Activated CD8-positive, alpha-beta T cell treated with anti-CD3 and anti-CD28 coated beads for 36 hours (primary cell): ENCODE data around the gene CCT7. TPM values are rescaled to one million over a fixed set of nuclear protein-coding genes. Genes with fewer than 3 reads are reported as not detected.
"Not testable (repeated sequence)": the region's sequence is repeated elsewhere in the genome, so short reads cannot be mapped to it uniquely, and the experiment has no call there.

Experiments
- ATAC-seq: fragments of 200-7000 bp; cut with Tn5 transposase; one replicate; pipeline ENCODE4 v1.10.0; 2021; ENCODE audit warnings: mild to moderate bottlenecking, moderate library complexity
- CTCF ChIA-PET: fragments of 350-600 bp; sonication (Branson Sonifier 250); formaldehyde crosslinking; loops from one replicate; lab custom pipeline; 2021; ENCODE audit warnings: antibody characterized with exemption; lab: Charles Lee
- POLR2A ChIA-PET: fragments of 350-600 bp; sonication (Branson Sonifier 250); formaldehyde crosslinking; loops from one replicate; lab custom pipeline; 2021; ENCODE audit warnings: antibody characterized with exemption; lab: Charles Lee
- DNase-seq: peaks from one replicate; pipeline ENCODE4 v3.0.0-alpha.2; 2020
- H3K27ac Mint-ChIP-seq: one replicate; pipeline ENCODE4 v1.8.0; 2021; ENCODE audit warnings: mild to moderate bottlenecking, mixed read lengths
- H3K27me3 Mint-ChIP-seq: one replicate; pipeline ENCODE4 v1.8.0; 2021; ENCODE audit warnings: mixed read lengths
- H3K36me3 Mint-ChIP-seq: one replicate; pipeline ENCODE4 v1.8.0; 2021; ENCODE audit warnings: low read depth, mixed read lengths
- H3K4me1 Mint-ChIP-seq: one replicate; pipeline ENCODE4 v1.8.0; 2021; ENCODE audit warnings: low read depth, mixed read lengths
- H3K4me3 Mint-ChIP-seq: one replicate; pipeline ENCODE4 v1.8.0; 2021; ENCODE audit warnings: mild to moderate bottlenecking, moderate library complexity, mixed read lengths
- H3K9me3 Mint-ChIP-seq: one replicate; pipeline ENCODE4 v1.8.0; 2021; ENCODE audit warnings: mixed read lengths
- CTCF ChIP-seq: fragments of 200-600 bp; IDR thresholded peaks from one replicate; pipeline ENCODE4 v1.8.0; 2022; ENCODE audit warnings: antibody characterized with exemption, mild to moderate bottlenecking
- intact Hi-C: fragments of 100-400 bp; cut with micrococcal nuclease; formaldehyde crosslinking; loops from one replicate; pipeline ENCODE4 v1.10.0; 2022
- total RNA-seq, 2 experiments: library from RNA; stranded (reverse); gene quantifications; one replicate each; pipeline ENCODE4 v1.2.3, GENCODE V29; 2021

The CCT7 gene
- total RNA-seq = 100 to 1,000 TPM; 628 to 660 TPM

- POLR2A ChIA-PET = interaction anchor here (0.8 to 9.9 kb wide), 25 partner anchors 10 to 1221 kb away, joined by 3 to 108 read pairs (median 5); partner anchors contain the start of genes FBXO41 and SMYD5
- Mint-ChIP-seq H3K36me3 (peaks cover 41% of the 10 kb centered on the region), H3K27me3 (no peaks in the 10 kb centered on the region), H3K9me3 (no peaks in the 10 kb centered on the region), H3K4me3 (peak within 1 kb of the TSS; percentile 99), H3K4me1 (peaks cover 37% of the 10 kb centered on the region), H3K27ac (peak within 1 kb of the TSS; percentile 95)
- ATAC-seq (peak; percentile 77), DNase-seq (peak; percentile 94)
- intact Hi-C loops = loop anchor here (5.0 kb wide), 1 partner anchor 58 kb away; the partner anchor contains the start of gene EGR4
- CTCF ChIA-PET = interaction anchor here (0.9 to 7.3 kb wide), 12 partner anchors 9 to 126 kb away, joined by 3 to 53 read pairs (median 6); partner anchors contain the start of gene SMYD5
- no peak for TF ChIP-seq CTCF
Observed at GRCh38 chr2:73233932-73234832, at the start of gene CCT7. Gene CCT7, plus strand, starts transcription at chr2:73234308. Its CDS starts 71 bp downstream, at chr2:73234379.

- no peaks in the 10 kb centered on the region for H3K36me3 Mint-ChIP-seq
- H3K27ac Mint-ChIP-seq = no peak overlapping the region
- ChIA-PET POLR2A (no interaction called here), CTCF (interaction anchor here (2.8 kb wide), 1 partner anchor 9 kb away, joined by 32 read pairs; no protein-coding TSS in a partner anchor)
- no peak for DNase-seq
- intact Hi-C loops = no loop called here
- H3K4me1 Mint-ChIP-seq = no peaks in the 10 kb centered on the region
- no peak overlapping the region for H3K4me3 Mint-ChIP-seq
- no peak for ATAC-seq
- H3K27me3 Mint-ChIP-seq = peaks cover 9% of the 10 kb centered on the region
- no peak for TF ChIP-seq CTCF
- no peaks in the 10 kb centered on the region for H3K9me3 Mint-ChIP-seq
Observed at GRCh38 chr2:73185965-73186364, 48.1 kb upstream of the CCT7 start.

- CTCF ChIA-PET = interaction anchor here (2.8 to 4.3 kb wide), 2 partner anchors 10 to 25 kb away, joined by 15 to 32 read pairs; no protein-coding TSS in a partner anchor
- H3K9me3 Mint-ChIP-seq = no peaks in the 10 kb centered on the region
- ATAC-seq (no peak), DNase-seq (no peak)
- H3K36me3 Mint-ChIP-seq = no peaks in the 10 kb centered on the region
- H3K4me1 Mint-ChIP-seq = no peaks in the 10 kb centered on the region
- H3K27me3 Mint-ChIP-seq = peaks cover 7% of the 10 kb centered on the region
- no peak overlapping the region for H3K27ac Mint-ChIP-seq
- POLR2A ChIA-PET = no interaction called here
- no peak for TF ChIP-seq CTCF
- intact Hi-C loops = no loop called here
- H3K4me3 Mint-ChIP-seq = no peak overlapping the region
Observed at GRCh38 chr2:73187549-73187948, 46.6 kb upstream of the CCT7 start.

- CTCF ChIA-PET = interaction anchor here (1.2 kb wide), 1 partner anchor 15 kb away, joined by 3 read pairs; no protein-coding TSS in a partner anchor
- Mint-ChIP-seq H3K4me1 (peaks cover 3% of the 10 kb centered on the region), H3K27me3 (peaks cover 30% of the 10 kb centered on the region), H3K36me3 (no peaks in the 10 kb centered on the region), H3K27ac (no peak overlapping the region), H3K4me3 (no peak overlapping the region), H3K9me3 (no peaks in the 10 kb centered on the region)
- DNase-seq (no peak), ATAC-seq (no peak)
- TF ChIP-seq CTCF = no peak
- POLR2A ChIA-PET = no interaction called here
- intact Hi-C loops = no loop called here
Observed at GRCh38 chr2:73197579-73197978, 36.5 kb upstream of the CCT7 start.

- intact Hi-C loops, POLR2A ChIA-PET, H3K27ac Mint-ChIP-seq, H3K4me1 Mint-ChIP-seq, H3K9me3 Mint-ChIP-seq, H3K4me3 Mint-ChIP-seq, DNase-seq, H3K36me3 Mint-ChIP-seq: not testable (repeated sequence)
- peak; percentile 45 for ATAC-seq
- CTCF ChIA-PET = interaction anchor here (1.2 to 1.3 kb wide), 2 partner anchors 12 to 23 kb away, joined by 3 to 6 read pairs; no protein-coding TSS in a partner anchor
- H3K27me3 Mint-ChIP-seq = peaks cover 45% of the 10 kb centered on the region
Observed at GRCh38 chr2:73200281-73200680, 33.8 kb upstream of the CCT7 start.
